H1 (cell line): ENCODE measurements around the gene PRKD1. TPM values are rescaled to one million over a fixed set of nuclear protein-coding genes. Genes with fewer than 3 reads are reported as not detected.

Experiments used
- CTCF ChIA-PET: fragments of 300-600 bp; sonication (Branson Sonifier 250); formaldehyde crosslinking; loops from one replicate; lab custom pipeline; 2021; ENCODE audit not compliant: partially characterized antibody; lab: Charles Lee
- POLR2A ChIA-PET: fragments of 300-600 bp; sonication (Branson Sonifier 250); formaldehyde crosslinking; loops from one replicate; lab custom pipeline; 2021; ENCODE audit warnings: inconsistent platforms; ENCODE audit not compliant: partially characterized antibody; lab: Charles Lee
- DNase-seq, 2 experiments: peaks; one replicate each; pipeline versions ENCODE4 v3.0.0 to v3.0.0-alpha.2; 2010 to 2022; ENCODE audit warnings: low spot score in 2 of 2, low read depth in 1 of 2, mixed read lengths in 1 of 2
- FAIRE-seq: peaks from 2 replicates; lab custom pipeline; 2011; peaks lifted over from hg19 to GRCh38; lab: Jason Lieb, UNC
- H2AFZ ChIP-seq: 2 replicates; pipeline ENCODE4 v1.8.1; 2012; ENCODE audit warnings: low read length, inconsistent platforms
- H2AK5ac ChIP-seq: 2 replicates; pipeline ENCODE4 v1.6.1; 2013; ENCODE audit warnings: low read depth, low read length
- H2BK120ac ChIP-seq: replicated peaks from 2 replicates; pipeline ENCODE3; 2013; ENCODE audit warnings: low read depth, low read length, inconsistent platforms
- H2BK12ac ChIP-seq: 2 replicates; pipeline ENCODE4 v1.6.1; 2013; ENCODE audit warnings: low read depth, low read length
- H2BK15ac ChIP-seq: 2 replicates; pipeline ENCODE4 v1.6.1; 2013; ENCODE audit warnings: low read length
- H2BK20ac ChIP-seq: 2 replicates; pipeline ENCODE4 v1.6.1; 2013; ENCODE audit warnings: low read length
- H2BK5ac ChIP-seq: 2 replicates; pipeline ENCODE4 v1.6.1; 2013; ENCODE audit warnings: low read depth, low read length
- H3K14ac ChIP-seq: 2 replicates; pipeline ENCODE4 v1.6.1; 2013; ENCODE audit warnings: inconsistent platforms; ENCODE audit not compliant: insufficient read length
- H3K18ac ChIP-seq: 2 replicates; pipeline ENCODE4 v1.6.1; 2013; ENCODE audit warnings: low read length; ENCODE audit errors: extremely low read depth
- H3K23ac ChIP-seq: 2 replicates; pipeline ENCODE4 v1.6.1; 2013; ENCODE audit warnings: inconsistent platforms; ENCODE audit not compliant: insufficient read length
- H3K23me2 ChIP-seq: 2 replicates; pipeline ENCODE4 v1.6.1; 2013; ENCODE audit warnings: low read depth, low read length
- H3K27ac ChIP-seq: 2 replicates; pipeline ENCODE4 v1.6.1; 2011; ENCODE audit warnings: low read depth, low read length, inconsistent platforms
- H3K27me3 ChIP-seq, 4 experiments: replicated peaks in 1 of 4; 1 replicate in 1 of 4; 2 replicates in 3 of 4; pipeline versions ENCODE4 v1.6.1 to v1.8.1; 2011 to 2013; ENCODE audit warnings: low read length in 3 of 4, mild to moderate bottlenecking in 3 of 4, inconsistent platforms in 2 of 4, mixed read lengths in 2 of 4, moderate library complexity in 1 of 4; ENCODE audit not compliant: control insufficient read depth in 3 of 4, insufficient read depth in 3 of 4; ENCODE audit errors: extremely low read depth in 1 of 4
- H3K36me3 ChIP-seq, 4 experiments: 2 replicates each; pipeline versions ENCODE4 v1.6.1 to v1.8.1; 2011 to 2013; ENCODE audit warnings: mild to moderate bottlenecking in 4 of 4, low read length in 3 of 4, moderate library complexity in 2 of 4, control low read depth in 1 of 4, inconsistent platforms in 1 of 4; ENCODE audit not compliant: insufficient read depth in 4 of 4, control insufficient read depth in 2 of 4
- H3K4ac ChIP-seq: replicated peaks from 2 replicates; pipeline ENCODE3; 2013; ENCODE audit warnings: low read length, low read depth, mixed read lengths, inconsistent platforms; ENCODE audit not compliant: insufficient read length
- H3K4me1 ChIP-seq, 4 experiments: replicated peaks in 1 of 4; 1 replicate in 1 of 4; 2 replicates in 3 of 4; pipeline versions ENCODE4 v1.6.1 to v1.8.1; 2011 to 2013; ENCODE audit warnings: low read length in 3 of 4, inconsistent platforms in 2 of 4, mixed read lengths in 1 of 4; ENCODE audit not compliant: insufficient read depth in 4 of 4, control insufficient read depth in 3 of 4
- H3K4me2 ChIP-seq, 2 experiments: 2 replicates each; pipeline versions ENCODE4 v1.6.1 to v1.8.1; 2011 to 2013; ENCODE audit warnings: low read depth in 2 of 2, low read length in 2 of 2, control low read depth in 1 of 2, inconsistent platforms in 1 of 2, mild to moderate bottlenecking in 1 of 2; ENCODE audit not compliant: insufficient read depth in 1 of 2
- H3K4me3 ChIP-seq, 4 experiments: fragments of 200-600, 300-600 bp in 1 of 4; sonication (generic), shearing (Covaris generic), sonication (Bioruptor Twin) in 1 of 4; 2 replicates each; pipeline versions ENCODE4 v1.5.1 to v1.8.1; 2011 to 2016; ENCODE audit warnings: low read length in 4 of 4, low read depth in 3 of 4, control low read depth in 2 of 4, inconsistent platforms in 2 of 4, mild to moderate bottlenecking in 2 of 4, mixed read lengths in 1 of 4, moderate library complexity in 1 of 4; ENCODE audit not compliant: insufficient read depth in 2 of 4; ENCODE audit errors: extremely low read depth in 1 of 4
- H3K56ac ChIP-seq: replicated peaks from 2 replicates; pipeline ENCODE3; 2013; ENCODE audit warnings: low read depth, mild to moderate bottlenecking, mixed read lengths, low read length, inconsistent platforms; ENCODE audit not compliant: insufficient read length
- H3K79me1 ChIP-seq: 2 replicates; pipeline ENCODE4 v1.6.1; 2013; ENCODE audit warnings: low read depth, low read length, control low read depth
- H3K79me2 ChIP-seq, 2 experiments: 2 replicates each; pipeline versions ENCODE4 v1.6.1 to v1.8.1; 2012 to 2013; ENCODE audit warnings: low read length in 2 of 2, mild to moderate bottlenecking in 2 of 2, inconsistent platforms in 1 of 2; ENCODE audit not compliant: insufficient read depth in 2 of 2, control insufficient read depth in 1 of 2
- H3K9ac ChIP-seq, 4 experiments: replicated peaks in 1 of 4; 1 replicate in 1 of 4; 2 replicates in 3 of 4; pipeline versions ENCODE4 v1.6.1 to v1.8.1; 2011 to 2013; ENCODE audit warnings: low read depth in 3 of 4, low read length in 3 of 4, control low read depth in 2 of 4, mild to moderate bottlenecking in 2 of 4, moderate library complexity in 2 of 4, inconsistent platforms in 1 of 4; ENCODE audit errors: extremely low read depth in 1 of 4
- H3K9me3 ChIP-seq, 2 experiments: 2 replicates each; pipeline versions ENCODE4 v1.6.1 to v1.8.1; 2012 to 2013; ENCODE audit warnings: mild to moderate bottlenecking in 2 of 2, moderate library complexity in 2 of 2, control low read depth in 1 of 2, inconsistent platforms in 1 of 2, low read depth in 1 of 2, low read length in 1 of 2, mixed read lengths in 1 of 2; ENCODE audit not compliant: insufficient read depth in 2 of 2
- H4K20me1 ChIP-seq, 2 experiments: replicated peaks in 1 of 2; 2 replicates each; pipeline versions ENCODE3 to v1.8.1; 2011 to 2013; ENCODE audit warnings: inconsistent platforms in 2 of 2, low read length in 2 of 2, mild to moderate bottlenecking in 1 of 2; ENCODE audit not compliant: insufficient read depth in 2 of 2, control insufficient read depth in 1 of 2
- H4K5ac ChIP-seq: 2 replicates; pipeline ENCODE4 v1.6.1; 2013; ENCODE audit warnings: low read length, low read depth, mixed read lengths, inconsistent platforms; ENCODE audit not compliant: insufficient read length
- H4K8ac ChIP-seq: 2 replicates; pipeline ENCODE4 v1.8.0; 2013; ENCODE audit warnings: mild to moderate bottlenecking, moderate library complexity, low read length, inconsistent platforms; ENCODE audit not compliant: insufficient read depth; ENCODE audit errors: extremely low read depth
- H4K91ac ChIP-seq: replicated peaks from 2 replicates; pipeline ENCODE3; 2013; ENCODE audit warnings: low read length, mixed read lengths, inconsistent platforms; ENCODE audit not compliant: insufficient read length
- ATF2 ChIP-seq: IDR thresholded peaks from 2 replicates; pipeline ENCODE4 v1.6.1; 2012; ENCODE audit warnings: low read length, inconsistent platforms
- HDAC6 ChIP-seq: IDR thresholded peaks from one replicate; pipeline ENCODE4 v1.7.1; 2012; ENCODE audit warnings: low read depth, mild to moderate bottlenecking, inconsistent platforms, low read length, moderate library complexity
- KDM1A ChIP-seq: fragments of 200-600, 300-600 bp; sonication (generic); IDR thresholded peaks from 2 replicates; pipeline ENCODE4 v1.7.1; 2016; ENCODE audit warnings: mild to moderate bottlenecking, low read length, borderline replicate concordance
- NANOG ChIP-seq: IDR thresholded peaks from 2 replicates; pipeline ENCODE4 v1.6.1; 2011; ENCODE audit warnings: low read length, low read depth, mild to moderate bottlenecking, inconsistent platforms; ENCODE audit not compliant: insufficient read depth, poor library complexity, severe bottlenecking
- POLR2AphosphoS5 ChIP-seq: IDR thresholded peaks from 2 replicates; pipeline ENCODE4 v1.6.1; 2011; ENCODE audit warnings: low read depth, low read length
- RBBP5 ChIP-seq: IDR thresholded peaks from 2 replicates; pipeline ENCODE4 v1.7.1; 2012; ENCODE audit warnings: low read depth, mild to moderate bottlenecking, inconsistent platforms, low read length, moderate library complexity, borderline replicate concordance
- SIN3A ChIP-seq, 2 experiments: IDR thresholded peaks in 1 of 2; conservative IDR thresholded peaks in 1 of 2; 2 replicates each; pipeline ENCODE4 v1.6.1; 2011 to 2012; ENCODE audit warnings: low read length in 2 of 2, improper control_type of control experiment in 1 of 2, low read depth in 1 of 2, mild to moderate bottlenecking in 1 of 2
- SRF ChIP-seq: IDR thresholded peaks from 2 replicates; pipeline ENCODE4 v1.6.1; 2011; ENCODE audit warnings: mild to moderate bottlenecking, low read depth, low read length, moderate library complexity
- TCF12 ChIP-seq: IDR thresholded peaks from 2 replicates; pipeline ENCODE4 v1.6.1; 2011; ENCODE audit warnings: low read depth, mild to moderate bottlenecking, low read length
- WGBS, 2 experiments: shearing (Covaris generic) in 1 of 2; methylation state at CpG; one replicate each; pipeline versions ENCODE4 v1.1.6 to v1.1.7; 2013 to 2015; ENCODE audit warnings: low lambda C conversion rate in 2 of 2, mixed read lengths in 2 of 2, inconsistent platforms in 1 of 2, low coverage in 1 of 2, missing lambda C conversion rate in 1 of 2; ENCODE audit not compliant: insufficient replicate concordance in 2 of 2, insufficient coverage in 1 of 2, insufficient read length in 1 of 2; ENCODE audit errors: extremely low coverage in 1 of 2, missing lambda C conversion rate in 1 of 2; 5-methylcytosine and 5-hydroxymethylcytosine counted together
- polyA plus RNA-seq, 7 experiments: library from polyadenylated mRNA; depleted of rRNA in 3 of 7; stranded (reverse) in 5 of 7; unstranded in 2 of 7; fragments of >200 nt in 5 of 7; fragments of 200-250 nt in 2 of 7; gene quantifications; 1 replicate in 5 of 7; 2 replicates in 1 of 7; 4 replicates in 1 of 7; pipeline versions ENCODE4 v1.2.1 to v1.2.3, GENCODE V29; 2011 to 2013; ENCODE audit warnings: missing spikeins in 2 of 7, mixed read lengths in 2 of 7
- total RNA-seq: library from RNA; stranded (reverse); fragmentation: NEBNext Ultra II Directional; extraction: Animal tissue kit (Norgen Biotek cat#: 25700); gene quantifications from 2 replicates; pipeline ENCODE4 v1.2.1, GENCODE V29; 2021
- TF ChIP-seq, protein P1 (sequence below): IDR thresholded peaks from 2 replicates; pipeline ENCODE4 v1.6.1; 2012; ENCODE audit warnings: inconsistent platforms
- TF ChIP-seq, protein P2 (sequence below): IDR thresholded peaks from 2 replicates; pipeline ENCODE4 v1.6.1; 2012; ENCODE audit warnings: inconsistent platforms

PRKD1 gene
- total and polyA plus RNA-seq, 2 of the 8 experiments (the other 6 are each of a cell fraction or from before 2014, with no cell fraction given) = 3.6 to 6.8 TPM

DNA sequence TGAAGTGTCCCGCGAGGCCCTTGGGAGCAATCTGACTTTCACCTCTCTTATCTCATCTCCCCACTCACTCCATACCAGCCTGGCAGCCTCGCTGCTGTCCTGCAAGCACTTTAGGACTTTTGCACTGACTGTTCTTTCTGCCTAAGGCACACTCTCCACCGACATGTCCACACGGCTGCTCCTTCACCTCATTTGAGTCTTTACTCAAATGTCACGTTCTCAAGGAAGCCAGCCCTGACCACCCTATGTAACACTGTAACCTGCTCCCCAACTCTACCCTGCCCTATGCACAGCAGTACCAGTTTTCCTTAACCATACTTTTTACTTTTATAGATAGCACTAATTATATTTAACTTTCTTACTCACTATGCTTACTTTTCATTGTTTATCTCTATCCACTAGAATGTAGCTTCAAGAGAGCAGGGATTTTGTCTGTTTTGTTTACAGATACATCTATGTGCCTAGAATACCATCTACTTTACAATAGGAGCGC, 32.0 kb downstream of the PRKD1 start:
- H3K27me3 ChIP-seq = no peaks in the 10 kb centered on the region
- no peak overlapping the region for H4K8ac ChIP-seq
- no peaks in the 10 kb centered on the region for H3K4me1 ChIP-seq
- no peak overlapping the region for H3K56ac ChIP-seq
- H2BK12ac ChIP-seq = 0 out of 2 replicates have a peak overlapping the region, but pooled peaks have one; percentile 42
- DNase-seq (no peak), FAIRE-seq (no peak)
- no peak overlapping the region for H3K4me2 ChIP-seq
- H3K14ac ChIP-seq = no peak overlapping the region
- no peak overlapping the region for H3K23ac ChIP-seq
- ChIA-PET POLR2A (no interaction called here), CTCF (no interaction called here)
- H3K79me2 ChIP-seq = no peaks in the 10 kb centered on the region; a peak in 1 of 4 replicates
- H3K27ac ChIP-seq = no peak overlapping the region
- no peaks in the 10 kb centered on the region for H3K36me3 ChIP-seq
- no peak overlapping the region for H2BK15ac ChIP-seq
- H3K18ac ChIP-seq = 0 out of 2 replicates have a peak overlapping the region, but pooled peaks have one; percentile 66
- no peak overlapping the region for H2BK20ac ChIP-seq
- no peaks in the 10 kb centered on the region for H3K23me2 ChIP-seq
- 90% methylated on average over 7 of the region's 7 CpGs; no CpG with 5 or more reads in 1 of the 2 experiments for WGBS, 2 experiments
- H4K5ac ChIP-seq = no peak overlapping the region
- H2AFZ ChIP-seq = no peak overlapping the region
- H3K79me1 ChIP-seq = no peaks in the 10 kb centered on the region
- no peak overlapping the region for H2BK5ac ChIP-seq
- H2AK5ac ChIP-seq = no peak overlapping the region
- H3K9me3 ChIP-seq = no peaks in the 10 kb centered on the region
- no peak overlapping the region for H3K9ac ChIP-seq
- no peak overlapping the region for H4K91ac ChIP-seq
- no peaks in the 10 kb centered on the region for H4K20me1 ChIP-seq
- H3K4ac ChIP-seq = no peak overlapping the region
- H2BK120ac ChIP-seq = no peak overlapping the region
- no peak overlapping the region for H3K4me3 ChIP-seq
- no peak for TF ChIP-seq TCF12
- TF ChIP-seq POLR2AphosphoS5 = no peak
- TF ChIP-seq HDAC6 = no peak
- TF ChIP-seq, protein P1, sequence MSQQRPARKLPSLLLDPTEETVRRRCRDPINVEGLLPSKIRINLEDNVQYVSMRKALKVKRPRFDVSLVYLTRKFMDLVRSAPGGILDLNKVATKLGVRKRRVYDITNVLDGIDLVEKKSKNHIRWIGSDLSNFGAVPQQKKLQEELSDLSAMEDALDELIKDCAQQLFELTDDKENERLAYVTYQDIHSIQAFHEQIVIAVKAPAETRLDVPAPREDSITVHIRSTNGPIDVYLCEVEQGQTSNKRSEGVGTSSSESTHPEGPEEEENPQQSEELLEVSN = no peak
- TF ChIP-seq SRF = no peak
- TF ChIP-seq, protein P2, sequence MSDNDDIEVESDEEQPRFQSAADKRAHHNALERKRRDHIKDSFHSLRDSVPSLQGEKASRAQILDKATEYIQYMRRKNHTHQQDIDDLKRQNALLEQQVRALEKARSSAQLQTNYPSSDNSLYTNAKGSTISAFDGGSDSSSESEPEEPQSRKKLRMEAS = no peak
- no peak for TF ChIP-seq ATF2
- TF ChIP-seq KDM1A = no peak
- TF ChIP-seq SIN3A (conservative IDR thresholded peaks at IDR 0.05 in 1 of 2, IDR thresholded peaks at IDR 0.05 in 1 of 2; ENCODE audit: low read depth in 1 of 2, low read length in 2 of 2) = no peak
- no peak for TF ChIP-seq NANOG
- TF ChIP-seq RBBP5 = no peak
